GM19099 (cell line): ENCODE data around the gene ANO2.

Experiments
- POLR2A ChIP-seq: IDR thresholded peaks from 3 replicates; pipeline ENCODE4 v1.6.1; 2011; ENCODE audit warnings: low read depth; ENCODE audit not compliant: insufficient read length; ENCODE audit errors: extremely low read depth

The ANO2 gene

GRCh38 chr12:5967645-5968415, 22.8 kb upstream of the ANO2 start:
- TF ChIP-seq POLR2A: no peak

GRCh38 chr12:5966486-5967095, 21.5 kb upstream of the ANO2 start:
- TF ChIP-seq POLR2A: no peak

- no peak for TF ChIP-seq POLR2A
Observed at GRCh38 chr12:5965950-5966383, 20.9 kb upstream of the ANO2 start.

GRCh38 chr12:5964913-5965900, 20.1 kb upstream of the ANO2 start:
- TF ChIP-seq POLR2A: no peak

DNA sequence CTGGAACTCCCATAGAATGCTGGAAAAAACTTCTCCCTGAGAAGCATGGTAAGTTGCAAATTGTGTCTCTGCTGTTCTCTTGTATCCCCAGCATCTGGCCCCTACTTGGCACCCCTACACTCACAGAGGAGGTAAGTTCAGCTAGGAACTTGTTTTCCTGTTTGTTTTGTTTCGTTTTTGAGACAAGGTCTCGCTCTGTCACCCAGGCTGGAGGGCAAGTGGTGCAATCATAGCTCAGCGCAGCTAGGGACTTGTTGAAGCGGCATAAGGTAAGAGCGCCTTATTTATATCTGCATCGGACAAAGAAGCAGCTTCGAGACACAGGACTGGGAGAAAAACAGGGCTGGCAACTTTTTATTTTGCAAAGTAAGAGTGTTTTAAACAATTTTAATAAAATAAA, 18.5 kb upstream of the ANO2 start:
- TF ChIP-seq POLR2A: no peak

DNA sequence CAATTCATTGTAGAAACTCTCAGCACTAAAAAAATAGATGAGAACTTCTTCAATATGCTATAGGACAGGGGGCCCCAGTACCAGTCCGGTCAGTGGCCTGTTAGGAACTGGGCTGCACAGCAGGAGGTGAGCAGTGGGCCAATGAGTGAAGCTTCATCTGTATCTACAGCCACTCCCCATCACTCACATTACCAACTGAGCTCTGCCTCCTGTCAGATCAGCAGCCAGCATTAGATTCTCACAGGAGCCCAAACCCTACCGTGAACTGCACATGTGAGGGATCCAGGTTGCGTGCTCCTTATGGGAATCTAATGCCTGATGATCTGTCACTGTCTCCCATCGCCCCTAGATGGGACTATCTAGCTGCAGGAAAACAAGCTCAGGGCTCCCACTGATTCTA, 15.7 kb upstream of the ANO2 start:
- TF ChIP-seq POLR2A: no peak

- TF ChIP-seq POLR2A: no peak
Observed at GRCh38 chr12:5956987-5957386, 11.9 kb upstream of the ANO2 start.

DNA sequence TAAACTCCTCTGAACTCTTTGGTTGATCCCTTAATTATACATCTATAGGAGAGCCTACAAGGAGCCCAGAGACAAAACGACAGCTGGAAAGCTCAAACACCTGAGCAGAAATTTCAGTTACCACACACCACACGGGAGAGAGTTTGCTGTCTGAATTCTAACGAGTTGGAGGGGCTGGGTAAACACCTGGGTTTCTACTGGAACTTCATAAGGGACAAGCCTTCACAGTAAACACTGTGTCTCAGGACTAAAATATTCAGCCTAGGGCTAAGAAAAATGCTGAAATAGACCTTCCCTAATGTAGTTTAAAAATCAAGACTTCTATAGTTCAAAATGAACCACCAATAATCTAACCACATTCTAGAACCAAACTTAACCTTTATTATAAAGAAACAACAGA, 9.6 kb upstream of the ANO2 start:
- TF ChIP-seq POLR2A: no peak

GRCh38 chr12:5953835-5954586, 9.0 kb upstream of the ANO2 start:
- TF ChIP-seq POLR2A: no peak

DNA sequence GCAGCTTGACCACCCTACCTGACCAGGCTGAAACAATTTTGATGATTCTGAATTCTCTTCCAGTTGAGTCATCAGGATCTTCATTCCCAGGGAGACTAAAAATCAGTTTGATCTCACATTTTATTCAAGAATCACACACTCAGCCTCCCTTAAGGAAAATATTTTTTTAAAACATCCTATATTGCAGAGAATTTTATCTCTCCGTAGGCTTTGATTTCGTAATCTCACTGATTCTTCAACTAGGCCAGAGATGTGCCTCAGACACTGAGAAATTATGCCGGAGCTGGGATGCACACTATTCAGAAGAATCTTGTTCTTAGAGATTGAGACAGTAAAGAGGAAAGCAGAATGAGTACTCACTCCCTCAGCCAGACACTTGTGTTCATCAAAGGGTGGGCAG, 7.0 kb upstream of the ANO2 start:
- TF ChIP-seq POLR2A: no peak

DNA sequence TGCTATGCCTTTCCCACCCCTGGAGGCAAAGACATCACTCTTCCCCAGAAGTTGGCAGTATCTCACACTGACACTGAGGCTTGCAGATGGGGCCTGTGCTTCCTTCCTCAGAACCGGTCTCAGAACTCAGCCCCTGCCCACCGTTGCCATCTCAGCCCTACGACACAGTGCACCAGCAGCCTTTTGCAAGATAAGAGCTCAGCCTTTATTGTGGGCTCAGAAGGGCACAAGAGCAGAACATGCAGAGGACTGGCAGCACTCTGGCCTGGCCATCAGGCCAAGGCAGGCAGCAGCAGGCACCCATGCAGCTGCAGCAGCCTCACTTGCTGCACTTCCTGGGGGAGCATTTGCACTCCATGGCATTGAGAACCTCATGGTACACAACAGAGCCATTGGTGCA, 3.6 kb upstream of the ANO2 start:
- no peak for TF ChIP-seq POLR2A

GRCh38 chr12:5947006-5947405, 1.9 kb upstream of the ANO2 start:
- TF ChIP-seq POLR2A: no peak

DNA sequence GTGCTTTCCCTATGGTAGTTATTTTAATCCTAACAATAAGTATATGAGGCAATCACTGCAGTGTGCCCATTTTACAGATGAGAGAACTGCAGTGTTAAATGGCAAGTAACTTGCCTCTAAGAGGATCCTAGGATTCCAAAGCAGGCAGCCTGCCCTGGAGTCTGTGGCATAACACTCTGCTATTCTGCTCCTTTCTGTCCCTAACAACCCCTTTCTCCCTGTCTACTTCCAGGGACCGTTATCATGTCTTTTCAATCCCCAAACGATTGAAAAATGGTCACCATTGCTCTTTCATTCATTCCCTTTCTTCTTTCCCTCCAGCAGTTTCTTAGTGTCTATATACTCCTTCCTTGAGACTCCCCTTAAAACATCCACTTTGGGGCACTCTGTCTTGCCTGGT, 1.3 kb upstream of the ANO2 start:
- no peak for TF ChIP-seq POLR2A

GRCh38 chr12:5944688-5945070, 380 bp downstream of the ANO2 start:
- no peak for TF ChIP-seq POLR2A

DNA sequence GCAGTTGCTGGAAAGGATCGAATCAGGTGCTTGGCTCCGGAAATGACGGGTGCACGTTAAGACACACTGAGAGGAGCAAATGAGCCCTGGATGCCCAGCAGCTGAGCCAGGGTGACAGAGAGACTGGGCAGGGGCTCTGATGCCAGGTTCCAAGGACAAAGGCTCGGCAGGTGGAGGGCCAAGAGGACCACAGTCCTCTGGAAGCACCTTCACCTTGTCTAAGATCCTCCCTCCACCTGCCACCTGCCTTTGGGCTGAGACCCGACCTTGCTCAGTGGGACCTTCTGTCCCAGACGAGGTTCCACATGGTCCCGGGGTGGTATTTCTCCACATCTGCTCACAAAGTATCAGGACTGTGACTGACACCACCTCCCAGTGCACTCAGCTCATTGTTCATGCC, 1.0 kb downstream of the ANO2 start:
- TF ChIP-seq POLR2A: no peak
